ENCODE results near the gene ZMYND8.
"Not testable (repeated sequence)": the region's sequence is repeated elsewhere in the genome, so short reads cannot be mapped to it uniquely, and the experiment has no call there.

ZMYND8 gene

GRCh38 chr20:47280228-47280627, 76.3 kb downstream of the ZMYND8 start:
- DNase-seq (ENCODE audit: low read depth) = no peak
- TF ChIP-seq, protein P1, sequence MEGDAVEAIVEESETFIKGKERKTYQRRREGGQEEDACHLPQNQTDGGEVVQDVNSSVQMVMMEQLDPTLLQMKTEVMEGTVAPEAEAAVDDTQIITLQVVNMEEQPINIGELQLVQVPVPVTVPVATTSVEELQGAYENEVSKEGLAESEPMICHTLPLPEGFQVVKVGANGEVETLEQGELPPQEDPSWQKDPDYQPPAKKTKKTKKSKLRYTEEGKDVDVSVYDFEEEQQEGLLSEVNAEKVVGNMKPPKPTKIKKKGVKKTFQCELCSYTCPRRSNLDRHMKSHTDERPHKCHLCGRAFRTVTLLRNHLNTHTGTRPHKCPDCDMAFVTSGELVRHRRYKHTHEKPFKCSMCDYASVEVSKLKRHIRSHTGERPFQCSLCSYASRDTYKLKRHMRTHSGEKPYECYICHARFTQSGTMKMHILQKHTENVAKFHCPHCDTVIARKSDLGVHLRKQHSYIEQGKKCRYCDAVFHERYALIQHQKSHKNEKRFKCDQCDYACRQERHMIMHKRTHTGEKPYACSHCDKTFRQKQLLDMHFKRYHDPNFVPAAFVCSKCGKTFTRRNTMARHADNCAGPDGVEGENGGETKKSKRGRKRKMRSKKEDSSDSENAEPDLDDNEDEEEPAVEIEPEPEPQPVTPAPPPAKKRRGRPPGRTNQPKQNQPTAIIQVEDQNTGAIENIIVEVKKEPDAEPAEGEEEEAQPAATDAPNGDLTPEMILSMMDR (conservative IDR thresholded peaks at IDR 0.05; ENCODE audit: low read depth, low read length) = no peak
- H3K4me3 ChIP-seq (ENCODE audit: low read length) = no peak overlapping the region

DNA sequence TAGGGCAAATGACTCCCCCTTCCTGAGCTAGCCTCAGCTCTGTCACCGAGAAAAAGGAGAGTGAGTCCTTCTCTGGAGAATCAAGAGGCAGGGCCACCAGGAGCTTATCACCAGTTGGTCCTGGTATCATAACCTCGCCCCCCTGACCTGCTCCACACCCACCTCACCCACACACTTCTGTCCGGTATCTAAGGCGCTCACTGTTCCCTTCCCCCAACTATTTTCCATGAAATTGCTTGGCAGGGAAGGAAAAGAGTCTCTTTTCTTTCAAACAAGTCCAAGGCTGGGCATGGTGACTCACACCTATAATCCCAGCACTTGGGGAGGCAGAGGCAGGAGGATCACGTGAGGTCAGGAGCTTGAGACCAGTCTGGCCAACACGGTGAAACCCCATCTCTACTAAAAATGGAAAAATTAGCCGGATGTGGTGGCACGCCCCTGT, 77.6 kb downstream of the ZMYND8 start:
- H3K4me3 ChIP-seq (ENCODE audit: low read length) = no peak overlapping the region
- DNase-seq (ENCODE audit: low read depth) = peak; percentile 81
- TF ChIP-seq, protein P1 (conservative IDR thresholded peaks at IDR 0.05; ENCODE audit: low read depth, low read length) = no peak

- DNase-seq (ENCODE audit: low read depth); H3K4me3 ChIP-seq (ENCODE audit: low read length): not testable (repeated sequence)
These were observed 79.0 kb downstream of the ZMYND8 start for GRCh38 chr20:47277535-47277872.

DNA sequence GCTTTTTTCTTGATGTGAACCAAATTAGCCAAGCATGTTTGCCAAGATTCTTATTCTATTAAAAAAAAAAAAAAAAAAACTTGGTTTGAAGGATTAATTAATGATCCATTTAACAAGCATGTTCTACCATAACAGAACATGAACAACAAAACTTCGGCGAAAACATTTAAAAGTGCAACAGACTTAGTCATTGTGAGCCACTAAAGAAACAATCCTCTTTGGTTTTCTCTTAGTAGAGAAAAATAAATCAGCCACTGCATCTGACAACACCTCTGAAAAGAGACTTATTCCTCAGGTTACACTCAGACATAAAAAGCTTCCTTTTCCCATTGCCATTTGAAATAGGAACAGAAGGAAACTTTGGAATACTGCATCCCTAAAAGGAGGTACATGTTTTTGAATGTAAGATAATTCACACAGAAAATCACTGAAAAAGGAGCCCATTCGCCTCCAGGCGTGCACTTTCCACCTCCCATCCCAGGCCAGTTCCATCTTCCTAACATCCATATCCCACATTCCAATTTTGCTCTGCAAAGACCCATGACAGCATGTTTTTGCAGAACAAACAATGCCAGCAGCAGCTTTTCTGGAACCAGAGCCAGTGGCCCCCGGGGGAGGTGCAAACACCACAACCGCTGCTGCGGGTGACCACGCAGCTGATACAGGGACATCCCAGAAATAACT, 79.5 kb downstream of the ZMYND8 start:
- DNase-seq (ENCODE audit: low read depth) = no peak
- TF ChIP-seq, protein P1 (conservative IDR thresholded peaks at IDR 0.05; ENCODE audit: low read depth, low read length) = no peak

DNA sequence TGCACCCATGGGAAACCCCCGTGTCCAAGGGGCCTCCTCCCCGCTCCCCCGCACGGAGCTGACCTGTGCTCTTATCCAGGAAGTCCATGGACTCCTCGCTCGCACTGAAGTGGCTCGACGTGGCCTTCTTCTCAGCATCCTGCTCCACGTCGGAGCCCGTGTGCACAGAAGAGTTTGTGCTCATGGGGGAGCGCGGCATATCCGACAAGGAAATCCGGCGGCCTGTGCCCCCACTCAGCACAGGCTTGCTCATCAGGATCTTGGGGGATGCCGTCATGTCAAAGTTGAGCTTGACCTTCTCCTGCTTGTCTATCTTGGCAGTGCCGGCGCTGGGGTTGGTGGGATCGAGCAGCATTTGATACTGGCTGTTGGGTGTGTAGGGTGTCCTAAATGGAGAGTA, 80.2 kb downstream of the ZMYND8 start:
- TF ChIP-seq, protein P1 (conservative IDR thresholded peaks at IDR 0.05; ENCODE audit: low read depth, low read length) = no peak
- no peak for DNase-seq (ENCODE audit: low read depth)
- no peak overlapping the region for H3K4me3 ChIP-seq (ENCODE audit: low read length)

More for the DNA sequence above, 79.5 kb downstream of the ZMYND8 start:
- H3K4me3 ChIP-seq (ENCODE audit: low read length) = no peak overlapping the region

DNA sequence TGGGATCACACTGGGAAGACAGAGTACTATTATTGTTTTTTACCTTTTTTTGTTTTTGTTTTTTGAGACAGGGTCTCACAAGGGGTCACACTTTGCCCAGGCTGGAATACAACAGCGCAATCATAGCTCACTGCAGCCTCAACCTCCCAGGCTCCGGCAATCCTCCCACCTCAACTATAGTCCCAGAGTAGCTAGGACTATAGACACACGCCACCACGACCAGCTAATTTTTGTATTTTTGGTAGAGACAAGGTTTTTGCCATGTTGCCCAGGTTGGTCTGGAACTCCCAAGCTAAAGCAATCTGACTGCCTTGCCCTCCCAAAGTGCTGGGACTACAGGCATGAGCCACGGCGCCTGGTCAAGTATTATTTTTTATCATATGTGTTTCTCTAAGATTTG, 81.0 kb downstream of the ZMYND8 start:
- DNase-seq (ENCODE audit: low read depth) = no peak
- H3K4me3 ChIP-seq (ENCODE audit: low read length) = no peak overlapping the region

DNA sequence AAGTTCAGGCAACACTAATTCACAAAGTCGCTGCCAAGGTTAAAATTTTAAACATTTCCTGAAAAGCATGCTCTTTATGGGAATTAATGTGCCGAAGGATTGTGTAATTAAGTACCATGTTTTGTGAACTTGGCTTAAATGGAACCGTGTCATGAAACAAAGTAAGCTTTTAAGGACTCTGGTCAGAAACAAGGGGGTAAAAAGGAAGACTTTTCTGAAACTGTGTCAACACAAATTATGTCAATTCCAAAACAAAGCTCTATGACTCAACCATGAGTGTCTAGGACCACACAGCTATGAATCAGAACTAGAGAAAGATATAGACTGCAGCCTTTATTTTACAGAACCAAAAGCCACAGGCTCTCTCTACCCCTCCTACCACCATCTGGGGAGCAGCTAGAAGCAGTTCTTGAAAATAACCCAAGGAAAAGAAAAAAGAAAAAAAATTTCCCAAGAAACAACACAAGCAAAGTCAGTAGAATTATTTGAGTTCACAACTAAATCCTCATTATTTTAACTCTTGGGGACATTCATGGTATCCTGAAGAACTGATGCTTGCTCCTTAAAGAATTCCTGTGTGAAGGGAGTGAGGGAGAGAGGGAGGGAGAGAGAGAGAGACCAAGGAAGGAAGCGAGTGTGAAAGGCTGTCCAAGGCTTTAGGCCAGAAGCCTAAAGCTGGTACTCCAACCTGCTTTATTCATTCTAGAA, 81.9 kb downstream of the ZMYND8 start:
- DNase-seq (ENCODE audit: low read depth) = peak; percentile 93
- H3K4me3 ChIP-seq (ENCODE audit: low read length) = no peak overlapping the region
- TF ChIP-seq, protein P1 (conservative IDR thresholded peaks at IDR 0.05; ENCODE audit: low read depth, low read length) = no peak

More for the DNA sequence above, 81.0 kb downstream of the ZMYND8 start:
- TF ChIP-seq, protein P1 (conservative IDR thresholded peaks at IDR 0.05; ENCODE audit: low read depth, low read length) = no peak
